Measurements from ENCODE around the gene TAF4.
"Not testable (repeated sequence)": the region's sequence is repeated elsewhere in the genome, so short reads cannot be mapped to it uniquely, and the experiment has no call there.

TAF4 gene

DNA sequence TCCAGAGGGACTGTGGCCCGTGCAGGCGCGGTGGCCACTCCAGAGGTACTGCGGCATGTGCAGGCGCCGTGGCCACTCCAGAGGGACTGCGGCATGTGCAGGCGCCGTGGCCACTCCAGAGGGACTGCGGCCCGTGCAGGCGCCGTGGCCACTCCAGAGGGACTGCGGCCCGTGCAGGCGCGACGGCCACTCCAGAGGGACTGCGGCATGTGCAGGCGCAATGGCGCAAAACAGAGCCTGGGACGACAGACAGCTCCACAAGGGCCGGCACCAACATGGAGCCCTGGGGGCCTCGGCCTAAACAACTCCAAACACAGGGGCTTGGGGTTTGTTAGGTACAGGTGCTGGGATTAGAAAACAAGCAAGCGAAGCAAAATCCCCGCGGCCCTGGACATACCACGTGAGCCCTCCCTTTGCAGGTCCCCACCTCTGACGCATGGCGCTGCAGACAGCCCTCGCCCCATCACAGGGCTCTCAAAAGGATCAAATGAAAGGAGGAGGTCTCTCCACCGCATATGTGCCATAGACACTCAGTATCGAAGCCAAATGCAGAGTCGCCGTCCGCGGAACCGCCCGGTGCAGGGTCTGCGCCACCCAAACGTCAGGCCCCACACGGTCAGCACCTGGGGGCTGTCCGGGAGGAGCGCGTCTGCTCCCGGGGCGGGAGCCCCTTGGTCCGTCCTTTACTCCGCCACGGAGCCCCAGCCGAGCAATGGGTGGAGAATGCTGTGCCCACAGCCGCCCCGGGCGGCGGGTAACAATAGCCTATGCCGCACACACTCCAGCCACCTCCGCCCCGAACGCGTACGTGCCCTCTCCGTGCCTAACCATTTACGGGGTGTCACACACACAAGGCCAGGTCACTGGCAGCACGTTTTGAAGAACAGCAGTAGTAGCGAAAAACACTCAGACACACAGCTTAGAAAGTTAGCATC lies 85.7 kb downstream of the TAF4 start:
- DNase-seq (ENCODE audit: low read depth, low spot score): no peak

DNA sequence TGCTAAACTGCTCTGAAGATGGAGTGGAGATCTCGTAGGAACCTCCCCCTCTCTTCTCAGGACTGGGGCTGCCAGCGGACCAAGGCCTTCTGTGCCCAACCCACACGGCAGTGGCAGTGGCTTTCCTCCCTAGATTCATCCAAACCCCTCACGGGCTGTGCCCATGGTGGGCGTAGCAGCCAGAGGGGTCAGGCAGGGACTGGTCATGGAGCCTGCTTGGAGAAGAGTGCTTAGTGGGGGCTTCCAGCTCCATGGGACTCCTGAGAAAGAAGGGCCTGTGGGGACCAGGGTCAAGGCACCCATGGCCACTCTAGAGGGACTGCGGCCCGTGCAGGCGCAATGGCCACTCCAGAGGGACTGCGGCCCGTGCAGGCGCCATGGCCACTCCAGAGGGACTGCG lies 86.6 kb downstream of the TAF4 start:
- DNase-seq (ENCODE audit: low read depth, low spot score): no peak

DNA sequence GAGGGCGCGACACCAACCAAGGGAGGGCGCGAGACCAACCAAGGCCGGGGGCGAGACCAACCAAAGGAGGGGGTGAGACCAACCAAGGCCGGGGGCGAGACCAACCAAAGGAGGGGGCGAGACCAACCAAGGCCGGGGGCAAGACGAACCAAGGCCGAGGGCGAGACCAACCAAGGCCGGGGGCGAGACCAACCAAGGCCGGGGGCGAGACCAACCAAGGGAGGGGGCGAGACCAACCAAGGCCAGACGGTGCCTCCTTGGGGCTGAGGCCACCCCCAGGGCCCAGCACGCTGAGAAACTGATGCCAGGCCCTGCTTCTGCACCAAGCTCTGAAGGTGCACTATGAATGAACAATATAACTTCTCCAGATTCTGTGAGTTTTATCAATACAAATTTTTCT lies 87.2 kb downstream of the TAF4 start:
- no peak for DNase-seq (ENCODE audit: low read depth, low spot score)

DNA sequence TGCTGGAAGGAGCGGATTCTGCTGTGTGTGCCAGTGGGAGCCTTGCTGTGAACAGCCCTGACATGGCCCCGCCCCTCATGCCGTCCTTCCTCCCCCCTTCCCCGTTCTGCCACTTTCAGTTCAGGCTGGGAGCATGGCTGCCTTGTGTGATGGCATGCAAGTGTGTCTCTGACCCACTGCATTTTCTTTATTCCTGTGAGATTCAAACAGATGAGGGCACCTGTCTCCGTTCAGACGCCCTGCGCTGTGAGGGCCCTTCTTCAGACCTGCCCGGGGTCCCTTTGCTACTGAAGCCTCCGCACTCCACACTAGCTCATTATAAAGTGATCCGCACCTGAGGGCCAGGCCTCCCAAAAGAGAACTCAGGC lies 88.3 kb downstream of the TAF4 start:
- DNase-seq (ENCODE audit: low read depth, low spot score): no peak

DNA sequence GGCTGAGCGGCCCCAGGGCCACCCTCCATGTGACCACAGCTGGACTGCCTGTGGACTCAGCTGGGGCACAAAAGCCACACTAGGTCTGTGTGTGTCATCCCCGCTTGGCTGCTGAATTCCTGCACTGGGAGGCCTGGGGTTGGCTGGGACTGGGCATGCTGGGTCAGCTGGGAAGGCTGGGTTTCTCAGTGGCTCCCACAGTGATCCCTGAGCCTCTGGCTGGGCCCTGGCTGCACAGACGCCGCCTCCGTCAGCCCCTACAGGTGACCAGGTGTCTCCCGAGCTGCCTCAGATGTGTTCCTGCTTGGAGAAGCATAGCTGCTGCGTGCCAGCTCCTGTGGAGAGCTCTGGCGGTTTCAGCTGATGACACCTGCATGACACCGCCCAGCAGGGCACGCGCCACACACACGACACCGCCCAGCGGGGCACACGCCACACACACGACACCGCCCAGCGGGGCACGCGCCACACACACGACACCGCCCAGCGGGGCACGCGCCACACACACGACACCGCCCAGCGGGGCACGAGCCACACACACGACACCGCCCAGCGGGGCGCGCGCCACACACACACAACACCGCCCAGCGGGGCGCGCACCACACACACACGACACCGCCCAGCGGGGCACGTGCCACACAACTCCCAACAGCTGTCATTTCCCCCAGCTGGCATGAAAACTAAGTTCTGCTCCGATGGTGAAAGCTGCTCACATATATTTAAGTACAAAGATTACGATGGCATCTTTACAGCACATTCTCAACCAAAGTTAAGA lies 88.8 kb downstream of the TAF4 start:
- no peak for DNase-seq (ENCODE audit: low read depth, low spot score)

DNA sequence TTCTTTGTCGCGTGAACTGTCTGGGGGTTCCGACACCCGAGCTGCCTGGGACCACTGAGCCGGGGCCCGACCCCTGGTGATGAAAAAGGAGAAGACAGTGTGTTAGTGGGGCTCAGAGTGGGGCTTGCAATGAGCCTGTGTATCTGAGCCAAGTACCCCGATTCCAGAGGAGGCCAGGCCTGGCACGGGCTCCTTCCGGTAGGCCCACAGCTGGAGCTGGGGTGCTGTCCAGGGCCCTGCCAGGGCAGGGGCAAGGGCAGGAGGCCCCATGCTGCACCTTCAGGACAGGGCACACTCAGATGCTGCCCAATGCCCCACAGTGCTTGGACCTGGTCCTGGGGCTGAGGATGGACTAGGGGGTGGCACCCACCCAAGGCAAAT lies 89.4 kb downstream of the TAF4 start:
- no peak for DNase-seq (ENCODE audit: low read depth, low spot score)

DNA sequence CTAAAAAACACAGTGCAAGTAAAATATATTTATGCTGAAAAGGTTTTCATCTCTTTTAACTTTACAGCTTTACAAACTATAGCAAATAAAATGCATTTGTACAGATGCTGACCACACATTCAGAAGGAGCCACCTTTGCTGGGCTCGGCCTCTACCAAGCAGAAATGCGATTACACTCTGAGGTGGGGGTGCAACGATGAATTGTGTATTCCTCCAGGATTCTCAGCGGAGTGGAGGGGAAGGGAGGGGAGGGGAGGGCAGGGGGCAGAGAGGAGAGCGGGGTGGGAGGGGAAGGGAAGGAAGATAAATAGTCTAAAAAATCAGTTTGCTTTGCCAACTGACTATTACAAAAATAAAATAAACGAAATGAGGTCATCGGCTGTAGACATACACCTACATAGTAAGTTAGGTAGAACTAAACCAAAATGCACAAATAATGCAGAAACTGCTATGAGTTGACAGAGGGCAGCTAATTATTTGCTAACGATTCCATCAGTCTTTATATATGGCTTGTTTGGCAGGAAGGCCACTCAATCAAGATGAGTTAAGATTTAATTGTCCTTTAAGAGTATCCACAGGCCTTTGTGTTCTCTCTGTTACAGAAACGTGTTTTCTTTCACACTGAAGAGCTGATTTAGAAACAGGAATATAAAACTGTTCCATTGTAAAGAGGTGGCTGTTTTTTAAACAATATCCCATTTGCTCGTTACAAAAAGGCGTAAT lies 90.1 kb downstream of the TAF4 start:
- DNase-seq (ENCODE audit: low read depth, low spot score): no peak

DNA sequence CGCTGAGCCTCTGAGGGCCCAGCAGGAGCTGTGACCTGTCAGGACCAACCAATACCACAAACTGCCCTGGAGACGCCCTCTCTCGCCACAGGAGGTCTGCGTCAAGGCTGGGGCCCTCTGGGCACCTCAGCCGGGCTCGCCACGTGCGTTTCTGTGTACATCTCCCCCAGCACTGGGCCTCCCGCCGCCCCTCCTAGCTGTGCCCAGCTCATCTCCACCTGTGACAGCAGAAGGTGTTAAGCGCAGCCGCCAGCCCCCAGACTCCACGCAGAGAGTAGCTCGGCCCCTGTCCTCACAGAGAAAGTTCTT lies 91.4 kb downstream of the TAF4 start:
- DNase-seq (ENCODE audit: low read depth, low spot score): no peak

DNA sequence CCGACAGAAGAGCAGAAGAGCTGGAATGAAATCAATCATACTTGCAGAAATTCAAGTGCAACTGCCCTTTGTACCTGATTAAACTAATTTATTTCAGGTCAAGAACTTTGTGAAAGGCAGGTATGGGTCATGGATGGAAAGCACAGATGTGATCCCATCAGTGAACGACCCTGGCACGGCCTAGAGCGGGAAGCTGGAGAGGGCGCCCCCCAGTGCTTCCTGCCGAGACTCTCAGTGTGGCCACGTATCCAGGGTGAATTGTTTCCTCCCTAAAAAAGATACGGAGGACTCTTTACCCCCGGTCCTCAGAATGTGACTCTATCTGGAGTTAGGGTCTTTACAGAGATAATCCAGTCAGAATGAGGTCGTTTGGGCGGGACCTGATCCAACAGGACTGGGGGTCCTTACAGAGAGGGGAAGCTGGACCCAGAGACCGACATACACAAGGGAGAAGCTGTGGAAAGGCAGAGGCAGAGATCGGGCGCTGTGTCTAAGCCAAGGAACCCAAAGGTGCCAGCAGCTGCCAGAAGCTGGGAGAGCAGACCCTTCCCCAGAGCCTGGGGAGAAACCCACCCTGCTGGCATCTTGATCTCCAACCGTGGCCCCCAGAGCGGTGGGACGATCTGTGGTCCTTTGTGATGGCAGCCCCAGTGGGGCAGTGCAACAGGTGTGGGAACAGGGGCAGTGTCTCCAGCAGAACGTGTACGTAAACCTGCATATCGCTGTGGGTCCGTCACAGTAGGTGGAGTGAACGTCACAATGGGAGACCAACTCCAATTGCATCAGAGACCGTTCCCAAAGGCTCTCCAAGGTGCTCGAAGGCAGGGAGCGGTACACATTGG lies 91.9 kb downstream of the TAF4 start:
- no peak for DNase-seq (ENCODE audit: low read depth, low spot score)

DNA sequence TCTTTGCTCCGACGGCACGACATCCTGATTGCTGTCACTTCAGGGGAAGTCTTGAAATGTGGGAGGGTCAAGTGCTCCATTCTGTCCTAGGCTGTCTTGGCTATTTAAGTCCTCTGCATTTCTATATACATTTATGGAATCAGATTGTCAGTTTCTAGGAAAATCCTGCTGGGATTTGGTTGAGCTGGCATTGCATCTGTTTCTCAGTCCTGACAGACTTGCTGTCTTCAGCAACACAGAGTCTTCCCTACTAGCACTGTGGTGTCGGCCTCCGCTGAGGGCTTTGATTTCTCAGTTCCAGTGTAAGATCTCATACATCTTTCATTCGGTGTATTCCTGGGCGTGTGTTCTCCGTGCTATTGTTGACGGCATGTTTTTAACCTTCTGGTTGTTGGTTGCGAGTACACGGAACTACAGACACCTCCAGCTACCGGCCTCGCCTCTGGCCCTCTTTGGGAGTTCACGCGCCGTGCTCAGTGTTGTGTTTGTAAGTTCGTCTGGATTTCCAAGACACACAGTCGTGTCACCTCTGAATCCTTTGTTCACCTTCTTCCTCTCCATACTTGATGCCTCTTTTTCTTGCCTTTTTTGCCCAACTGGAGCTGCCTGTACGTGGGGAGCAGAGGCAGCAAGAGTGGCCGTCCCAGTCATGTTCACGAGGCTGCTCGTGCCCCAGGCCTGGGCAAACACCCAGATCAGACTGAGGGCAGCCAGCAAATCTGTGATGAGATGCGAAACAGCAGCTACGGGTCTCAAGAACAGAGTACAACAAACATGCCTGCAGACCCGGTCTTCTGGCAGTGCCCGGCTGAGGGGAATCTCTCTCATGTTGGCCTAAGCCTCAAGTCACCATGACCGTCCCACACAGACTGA lies 92.8 kb downstream of the TAF4 start:
- no peak for DNase-seq (ENCODE audit: low read depth, low spot score)

DNA sequence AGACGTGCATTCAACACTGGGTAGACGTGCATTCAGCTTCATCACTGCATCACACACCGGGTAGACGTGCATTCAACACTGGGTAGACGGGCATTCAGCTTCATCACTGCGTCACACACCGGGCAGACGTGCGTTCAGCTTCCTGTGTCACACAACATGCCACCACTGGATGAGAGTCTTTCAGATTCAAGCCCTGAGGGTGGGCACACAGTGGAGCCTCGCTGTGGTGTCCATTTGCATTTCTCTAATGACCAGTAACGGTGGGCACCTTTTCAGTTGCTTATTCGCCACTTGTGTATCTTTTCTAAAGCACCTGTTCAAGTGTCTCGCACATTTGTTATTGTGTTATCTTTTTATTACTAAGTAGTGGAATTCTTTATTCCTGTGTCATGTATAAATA lies 94.1 kb downstream of the TAF4 start:
- DNase-seq (ENCODE audit: low read depth, low spot score): not testable (repeated sequence)

DNA sequence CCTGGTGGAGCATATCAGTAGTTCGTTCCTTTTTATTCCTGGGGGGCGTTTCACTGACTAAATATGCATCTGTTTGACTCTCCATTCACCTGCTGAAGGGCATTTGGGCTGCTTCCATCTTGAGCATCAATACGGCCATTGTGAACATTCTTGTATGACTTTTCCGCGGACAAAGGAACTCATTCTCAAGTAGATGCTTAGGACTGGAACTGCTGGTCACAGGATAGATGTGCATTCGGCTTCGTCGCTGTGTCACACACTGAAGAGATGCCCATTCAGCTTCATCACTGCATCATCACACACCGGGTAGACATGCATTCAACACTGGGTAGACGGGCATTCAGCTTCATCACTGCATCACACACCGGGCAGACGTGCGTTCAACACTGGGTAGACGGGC lies 95.3 kb downstream of the TAF4 start:
- no peak for DNase-seq (ENCODE audit: low read depth, low spot score)

DNA sequence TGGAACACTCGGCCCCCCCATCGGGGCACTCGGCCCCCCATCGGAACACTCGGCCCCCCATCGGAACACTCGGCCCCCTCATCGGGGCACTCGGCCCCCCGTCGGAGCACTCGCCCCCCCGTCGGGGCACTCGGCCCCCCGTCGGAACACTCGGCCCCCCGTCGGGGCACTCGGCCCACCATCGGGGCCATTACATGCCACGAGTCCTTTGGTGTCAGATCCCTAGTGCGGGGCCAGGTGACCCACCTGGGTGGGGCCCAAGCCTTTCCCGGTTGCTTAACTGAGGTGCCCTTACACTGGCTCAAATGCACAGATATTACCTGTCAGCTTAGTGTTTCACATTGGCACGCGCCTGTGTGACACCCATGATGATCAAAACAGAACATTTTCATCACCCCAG lies 95.9 kb downstream of the TAF4 start:
- no peak for DNase-seq (ENCODE audit: low read depth, low spot score)

DNA sequence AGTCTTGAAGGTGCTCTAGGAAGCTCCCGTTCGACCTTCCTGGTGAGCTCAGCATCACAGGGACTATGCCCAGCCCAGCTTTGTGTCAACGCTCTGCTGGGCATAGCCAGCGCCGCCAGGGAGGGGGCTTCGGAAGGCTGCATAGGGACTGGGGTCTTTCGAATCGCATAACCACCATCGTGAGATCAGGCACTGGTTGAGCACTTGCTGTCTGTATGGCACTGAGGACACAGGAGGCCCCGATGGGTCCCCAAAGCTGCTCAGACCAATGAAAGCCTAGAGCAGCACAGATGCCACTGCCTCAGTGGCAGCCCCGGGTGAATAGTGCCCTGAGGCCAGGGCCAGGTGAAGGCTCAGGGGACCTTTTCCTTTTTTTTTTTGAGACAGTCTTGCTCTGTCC lies 96.7 kb downstream of the TAF4 start:
- DNase-seq (ENCODE audit: low read depth, low spot score): no peak

DNA sequence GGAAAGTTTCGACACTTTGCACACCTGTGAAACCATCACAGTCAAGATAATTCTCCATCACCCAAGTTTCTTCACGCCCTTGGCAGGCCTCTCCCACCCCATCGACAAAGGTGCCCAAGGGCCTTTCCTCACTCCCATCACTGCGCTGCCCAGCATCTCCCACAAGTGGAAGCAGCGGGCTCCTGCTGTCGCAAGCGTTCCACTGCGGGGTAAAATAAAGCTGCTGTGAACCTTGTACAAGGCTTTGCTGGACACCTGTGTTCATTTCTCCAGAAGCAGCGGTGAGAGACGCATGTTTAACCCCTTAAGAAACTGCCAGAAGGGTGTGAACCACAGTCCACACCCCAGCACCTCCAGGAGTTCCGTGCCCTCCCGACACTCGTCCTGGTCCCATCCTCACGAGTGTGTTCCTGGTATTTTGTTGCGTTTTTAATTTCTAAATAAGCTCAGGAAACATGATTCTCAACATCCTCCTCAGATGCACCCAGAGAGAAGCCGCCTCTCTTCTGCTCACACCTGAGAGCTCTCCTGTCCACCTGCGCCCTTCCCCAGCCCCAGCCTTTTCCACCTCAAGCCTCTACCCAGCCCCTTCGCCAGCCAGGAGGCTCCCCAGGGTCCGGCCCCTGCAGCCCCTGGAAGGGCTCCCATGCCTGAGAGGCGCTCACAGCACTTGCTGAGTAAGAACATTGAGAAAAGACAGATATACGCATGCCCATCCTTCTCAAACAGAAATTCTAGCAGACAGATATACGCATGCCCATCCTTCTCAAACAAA lies 97.5 kb downstream of the TAF4 start:
- no peak for DNase-seq (ENCODE audit: low read depth, low spot score)

DNA sequence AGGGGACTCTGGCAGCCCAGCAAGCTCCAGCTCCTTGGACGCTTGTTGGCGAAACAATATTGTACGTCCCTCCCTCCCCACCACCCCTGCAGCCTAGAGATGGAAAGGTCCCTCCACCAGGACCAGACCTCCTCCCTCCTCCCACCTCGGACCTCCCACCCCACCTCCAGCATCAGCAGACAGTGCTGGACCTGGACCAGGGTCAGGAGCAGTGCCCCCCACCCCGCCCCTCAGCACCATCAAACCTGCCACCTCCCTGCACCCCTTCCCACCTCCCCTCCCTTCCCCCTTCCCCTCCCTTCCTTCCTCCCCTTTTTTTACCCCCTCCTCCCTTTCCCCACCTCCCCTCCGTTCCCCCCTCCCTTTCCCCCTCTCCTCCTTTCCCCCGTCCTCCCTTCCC lies 98.4 kb downstream of the TAF4 start:
- no peak for DNase-seq (ENCODE audit: low read depth, low spot score)

DNA sequence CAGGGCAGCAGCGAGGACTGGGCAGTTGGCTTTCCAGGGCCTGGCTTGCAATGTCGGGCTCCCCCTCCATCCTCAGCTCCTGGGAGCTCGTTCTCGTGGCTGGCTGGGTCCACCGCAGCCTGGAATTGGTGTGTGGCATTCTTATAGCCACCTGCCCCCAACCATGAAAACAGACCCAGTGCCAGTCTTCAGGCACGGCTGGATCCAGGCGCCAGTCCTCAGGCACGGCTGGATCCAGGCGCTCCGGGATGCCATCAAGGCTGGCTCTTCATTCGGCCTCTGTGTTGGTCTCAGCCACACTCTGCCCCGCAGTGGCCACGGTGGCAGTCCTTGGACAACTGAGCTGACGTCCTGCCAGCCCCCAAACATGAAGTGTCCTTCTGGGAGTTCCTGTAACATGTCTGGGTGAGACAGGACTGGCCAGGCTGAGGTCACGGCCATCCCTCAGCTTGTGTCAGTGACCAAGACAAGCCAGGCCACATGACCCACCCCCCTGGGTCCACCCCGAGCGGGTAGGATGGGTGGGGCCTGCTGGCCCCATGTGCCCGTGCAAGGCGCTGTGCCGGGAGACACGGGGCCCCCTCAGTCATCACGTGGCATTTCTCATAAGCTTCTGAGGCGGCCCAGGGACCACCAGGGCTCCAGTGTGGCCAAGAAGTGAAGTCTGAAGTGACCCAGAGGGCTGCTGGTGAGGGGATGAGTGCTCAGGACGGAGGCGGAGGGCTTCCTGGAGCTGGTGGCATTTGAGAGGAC lies 99.0 kb downstream of the TAF4 start:
- DNase-seq (ENCODE audit: low read depth, low spot score): no peak

DNA sequence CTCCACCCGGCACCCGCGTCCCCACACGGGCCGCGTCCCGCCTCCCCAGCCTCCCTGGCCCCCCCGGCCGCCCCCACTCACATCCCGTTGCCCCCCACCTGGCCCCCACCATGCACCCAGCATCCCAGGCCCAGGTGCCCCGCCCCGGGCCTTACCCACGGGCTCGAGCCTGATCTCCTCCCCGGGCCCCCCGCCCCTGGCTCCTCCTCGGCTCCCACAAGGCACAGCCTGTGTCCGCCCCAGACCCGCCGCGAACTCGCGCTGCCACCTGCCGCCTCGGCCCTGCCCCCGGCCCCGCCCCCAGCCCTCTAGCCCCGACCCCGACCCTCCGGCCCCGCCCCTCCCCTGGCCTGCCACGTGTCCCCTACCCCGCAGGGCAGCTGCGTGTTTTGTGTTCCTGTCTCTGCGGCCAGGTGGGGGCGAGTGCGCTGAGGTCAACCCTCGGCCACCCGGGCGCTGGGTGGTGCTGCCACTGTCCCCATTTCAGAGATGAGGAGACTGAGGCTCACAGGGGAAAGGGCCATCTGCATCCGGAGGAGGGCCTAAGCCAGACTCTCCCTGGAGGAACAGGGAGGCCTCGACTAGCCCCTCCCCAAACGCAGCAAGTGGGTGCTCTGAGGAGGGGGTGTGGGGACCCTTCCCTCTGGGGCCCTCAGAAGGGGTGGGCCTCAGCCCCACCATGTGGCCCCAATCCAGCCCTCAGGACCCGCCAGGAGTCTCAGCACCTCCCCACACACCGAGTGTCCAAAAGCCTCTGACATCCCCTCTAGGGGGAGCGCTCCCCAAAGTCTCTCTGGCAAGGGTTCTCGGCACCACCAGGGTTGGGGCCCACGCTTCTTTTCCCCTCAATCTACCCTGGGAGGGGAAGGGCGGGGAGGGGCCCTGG lies 99.8 kb downstream of the TAF4 start:
- no peak for DNase-seq (ENCODE audit: low read depth, low spot score)
